Peyer's patch (tissue), 4 donors: ENCODE results near the gene KCNJ10. TPM values are rescaled to one million over a fixed set of nuclear protein-coding genes. Genes with fewer than 3 reads are reported as not detected.

Experiments
- DNase-seq, 3 donors: peaks; one replicate each; pipeline ENCODE4 v3.0.0-alpha.2; 2017 to 2019
- H3K27ac ChIP-seq, 4 donors: fragments of 200-600 bp; sonication (generic); one replicate each; pipeline ENCODE4 v1.5.1; 2016 to 2019
- H3K27me3 ChIP-seq, 2 donors: fragments of 200-600 bp; sonication (generic); one replicate each; pipeline ENCODE4 v1.5.1; 2019
- H3K36me3 ChIP-seq, 3 donors: fragments of 200-600 bp; sonication (generic); one replicate each; pipeline ENCODE4 v1.5.1; 2016 to 2019
- H3K4me1 ChIP-seq, 4 donors: fragments of 200-600 bp; sonication (generic); one replicate each; pipeline ENCODE4 v1.5.1; 2016 to 2019
- H3K4me3 ChIP-seq, 4 donors: fragments of 200-600 bp; sonication (generic); 1 replicate in 3 of 4; 2 replicates in 1 of 4; pipeline ENCODE4 v1.5.1; 2016 to 2019; ENCODE audit warnings: mild to moderate bottlenecking in 1 of 4
- H3K9me3 ChIP-seq, 4 donors: fragments of 200-600 bp; sonication (generic); one replicate each; pipeline ENCODE4 v1.5.1; 2016 to 2019; ENCODE audit warnings: mild to moderate bottlenecking in 1 of 4
- POLR2A ChIP-seq, 2 donors: fragments of 450-650 bp; IDR thresholded peaks; one replicate each; pipeline ENCODE4 v1.5.1; 2017; ENCODE audit warnings: antibody characterized with exemption in 2 of 2, mild to moderate bottlenecking in 2 of 2, moderate library complexity in 2 of 2
- total RNA-seq, 4 donors: library from RNA; depleted of rRNA; stranded (reverse); fragments of >200 nt; gene quantifications; one replicate each; pipeline ENCODE4 v1.1.0, GENCODE V29; 2016
- TF ChIP-seq, protein P1 (sequence below), 6 experiments: fragments of 450-650 bp in 4 of 6; fragments of 200-600 bp in 2 of 6; sonication (generic) in 1 of 6; IDR thresholded peaks; one replicate each; pipeline ENCODE4 v1.5.1; 2017 to 2019; ENCODE audit warnings: antibody characterized with exemption in 6 of 6, mild to moderate bottlenecking in 3 of 6, moderate library complexity in 1 of 6

Gene KCNJ10
- total RNA-seq, 4 donors from 2014 or later, result not detected

DNA sequence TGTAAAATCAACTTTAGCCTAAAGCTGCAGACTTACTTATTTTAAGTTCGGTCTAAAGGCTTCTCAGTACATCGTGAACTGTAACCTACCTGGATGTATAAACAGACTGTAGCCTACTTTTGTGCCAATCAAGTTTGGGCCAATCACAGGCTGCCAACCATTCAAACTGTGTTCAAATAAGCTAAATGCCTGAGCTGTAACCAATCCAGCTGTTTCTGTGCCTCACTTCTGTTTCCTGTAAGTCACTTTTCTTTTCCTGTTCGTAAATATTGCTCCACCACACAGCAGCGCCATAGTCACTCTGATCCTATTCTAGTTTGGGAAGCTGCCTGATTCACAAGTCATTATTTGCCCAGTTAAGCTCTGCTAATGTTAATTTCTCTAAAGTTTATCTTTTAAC lies 78.4 kb downstream of the KCNJ10 start:
- H3K4me3 ChIP-seq, result no peak overlapping the region
- no peak overlapping the region for H3K27ac ChIP-seq
- TF ChIP-seq, protein P1, sequence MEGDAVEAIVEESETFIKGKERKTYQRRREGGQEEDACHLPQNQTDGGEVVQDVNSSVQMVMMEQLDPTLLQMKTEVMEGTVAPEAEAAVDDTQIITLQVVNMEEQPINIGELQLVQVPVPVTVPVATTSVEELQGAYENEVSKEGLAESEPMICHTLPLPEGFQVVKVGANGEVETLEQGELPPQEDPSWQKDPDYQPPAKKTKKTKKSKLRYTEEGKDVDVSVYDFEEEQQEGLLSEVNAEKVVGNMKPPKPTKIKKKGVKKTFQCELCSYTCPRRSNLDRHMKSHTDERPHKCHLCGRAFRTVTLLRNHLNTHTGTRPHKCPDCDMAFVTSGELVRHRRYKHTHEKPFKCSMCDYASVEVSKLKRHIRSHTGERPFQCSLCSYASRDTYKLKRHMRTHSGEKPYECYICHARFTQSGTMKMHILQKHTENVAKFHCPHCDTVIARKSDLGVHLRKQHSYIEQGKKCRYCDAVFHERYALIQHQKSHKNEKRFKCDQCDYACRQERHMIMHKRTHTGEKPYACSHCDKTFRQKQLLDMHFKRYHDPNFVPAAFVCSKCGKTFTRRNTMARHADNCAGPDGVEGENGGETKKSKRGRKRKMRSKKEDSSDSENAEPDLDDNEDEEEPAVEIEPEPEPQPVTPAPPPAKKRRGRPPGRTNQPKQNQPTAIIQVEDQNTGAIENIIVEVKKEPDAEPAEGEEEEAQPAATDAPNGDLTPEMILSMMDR (IDR thresholded peaks at IDR 0.05), result no peak
- TF ChIP-seq POLR2A (IDR thresholded peaks at IDR 0.05), result no peak
- no peaks in the 10 kb centered on the region for H3K4me1 ChIP-seq
- no peaks in the 10 kb centered on the region for H3K36me3 ChIP-seq
- DNase-seq, result no peak
- no peaks in the 10 kb centered on the region for H3K9me3 ChIP-seq
- no peaks in the 10 kb centered on the region for H3K27me3 ChIP-seq

DNA sequence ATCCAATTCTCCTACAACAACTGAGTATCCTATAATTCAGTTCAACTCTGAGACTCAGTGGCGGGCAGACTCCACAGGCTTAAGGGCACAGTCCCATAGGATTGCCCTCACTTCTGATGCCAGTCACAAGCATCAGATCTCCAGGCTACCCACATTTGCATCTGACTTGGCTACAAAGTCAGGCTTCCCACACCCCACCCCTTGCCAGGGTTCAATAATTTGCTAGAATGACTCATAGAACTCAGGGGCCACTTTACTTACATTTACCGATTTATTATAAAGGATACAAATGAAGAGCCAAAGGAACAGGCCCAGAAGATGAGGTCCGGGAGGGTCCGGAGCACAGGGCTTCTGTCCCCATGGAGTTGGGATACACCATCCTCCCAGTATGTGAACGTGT lies 80.0 kb downstream of the KCNJ10 start:
- H3K36me3 ChIP-seq, result no peaks in the 10 kb centered on the region
- no peaks in the 10 kb centered on the region for H3K4me1 ChIP-seq
- no peaks in the 10 kb centered on the region for H3K27me3 ChIP-seq
- TF ChIP-seq, protein P1 (IDR thresholded peaks at IDR 0.05), result no peak
- no peak for TF ChIP-seq POLR2A (IDR thresholded peaks at IDR 0.05)
- no peak overlapping the region for H3K4me3 ChIP-seq
- DNase-seq, result no peak
- no peaks in the 10 kb centered on the region for H3K9me3 ChIP-seq
- H3K27ac ChIP-seq, result no peak overlapping the region

DNA sequence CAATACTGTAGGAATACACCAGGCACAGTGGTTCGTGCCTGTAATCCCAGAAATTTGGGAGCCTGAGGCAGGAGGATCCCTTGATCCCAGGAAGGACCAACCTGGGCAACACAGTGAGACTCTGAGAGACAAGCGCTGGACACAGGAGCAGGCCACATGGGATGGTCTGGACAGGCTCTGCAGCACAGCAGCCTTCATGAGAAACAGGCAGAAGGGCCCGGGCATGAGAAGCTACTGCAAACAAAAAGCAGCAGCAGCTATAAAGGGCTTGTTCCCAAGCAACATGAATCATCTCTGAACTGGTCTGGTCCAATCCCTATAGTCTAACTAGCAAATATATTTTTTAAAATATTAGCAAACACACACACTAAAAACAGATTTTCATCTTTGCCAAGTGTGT lies 80.4 kb downstream of the KCNJ10 start:
- TF ChIP-seq, protein P1 (IDR thresholded peaks at IDR 0.05), result no peak
- no peak for TF ChIP-seq POLR2A (IDR thresholded peaks at IDR 0.05)
- H3K9me3 ChIP-seq, result no peaks in the 10 kb centered on the region
- no peaks in the 10 kb centered on the region for H3K4me1 ChIP-seq
- H3K27me3 ChIP-seq, result no peaks in the 10 kb centered on the region
- no peak overlapping the region for H3K4me3 ChIP-seq
- DNase-seq, result no peak
- no peaks in the 10 kb centered on the region for H3K36me3 ChIP-seq
- no peak overlapping the region for H3K27ac ChIP-seq

DNA sequence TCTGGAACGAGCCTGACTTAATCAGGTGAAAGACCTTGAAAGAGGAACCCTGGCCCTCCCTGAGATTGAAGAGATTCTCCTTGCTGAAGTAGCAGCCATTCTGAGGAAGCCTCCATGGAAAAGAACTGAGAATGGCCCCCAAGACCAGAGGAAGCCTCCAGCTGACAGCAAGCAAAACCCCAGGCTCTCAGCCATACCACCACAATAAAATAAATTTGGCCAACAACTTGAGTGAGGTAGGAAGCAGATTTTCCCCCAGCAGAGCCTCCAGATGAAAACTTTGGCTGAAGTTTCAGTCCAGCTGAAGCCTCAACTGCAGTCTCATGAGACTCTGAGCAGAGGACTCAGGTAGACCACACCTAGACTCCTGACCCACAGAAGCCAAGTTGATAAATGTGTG lies 82.0 kb downstream of the KCNJ10 start:
- TF ChIP-seq, protein P1 (IDR thresholded peaks at IDR 0.05), result no peak
- TF ChIP-seq POLR2A (IDR thresholded peaks at IDR 0.05), result no peak
- Histone ChIP-seq H3K36me3 (no peaks in the 10 kb centered on the region), H3K4me3 (no peak overlapping the region), H3K27me3 (no peaks in the 10 kb centered on the region), H3K4me1 (no peaks in the 10 kb centered on the region), H3K9me3 (no peaks in the 10 kb centered on the region), H3K27ac (no peak overlapping the region)
- no peak for DNase-seq

DNA sequence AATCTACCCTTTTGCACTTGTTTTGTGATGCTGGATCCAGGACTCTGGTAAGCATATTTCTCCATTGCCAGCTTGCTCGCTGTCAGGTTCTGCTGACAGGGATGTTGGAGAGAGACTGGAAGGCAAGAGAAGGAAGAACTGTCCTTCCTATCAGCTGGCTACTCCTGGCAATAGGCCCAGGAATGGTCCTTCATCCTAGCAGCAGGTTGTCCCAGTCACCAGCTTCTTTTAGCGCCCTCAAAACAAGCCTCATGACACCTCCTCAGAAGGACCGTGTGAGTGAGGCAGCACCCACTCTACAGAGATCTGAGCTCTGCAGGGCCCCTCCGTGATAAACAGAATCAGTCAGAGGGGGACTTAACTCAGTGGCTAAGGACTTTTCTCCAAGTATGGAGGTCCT lies 82.8 kb downstream of the KCNJ10 start:
- Histone ChIP-seq H3K27ac (peak overlapping the region in 2 of 4 donors; percentile 2 to 68), H3K4me1 (no peaks in the 10 kb centered on the region), H3K36me3 (no peaks in the 10 kb centered on the region), H3K9me3 (no peaks in the 10 kb centered on the region), H3K4me3 (no peak overlapping the region), H3K27me3 (no peaks in the 10 kb centered on the region)
- no peak for DNase-seq
- no peak for TF ChIP-seq POLR2A (IDR thresholded peaks at IDR 0.05)
- TF ChIP-seq, protein P1 (IDR thresholded peaks at IDR 0.05), result no peak

DNA sequence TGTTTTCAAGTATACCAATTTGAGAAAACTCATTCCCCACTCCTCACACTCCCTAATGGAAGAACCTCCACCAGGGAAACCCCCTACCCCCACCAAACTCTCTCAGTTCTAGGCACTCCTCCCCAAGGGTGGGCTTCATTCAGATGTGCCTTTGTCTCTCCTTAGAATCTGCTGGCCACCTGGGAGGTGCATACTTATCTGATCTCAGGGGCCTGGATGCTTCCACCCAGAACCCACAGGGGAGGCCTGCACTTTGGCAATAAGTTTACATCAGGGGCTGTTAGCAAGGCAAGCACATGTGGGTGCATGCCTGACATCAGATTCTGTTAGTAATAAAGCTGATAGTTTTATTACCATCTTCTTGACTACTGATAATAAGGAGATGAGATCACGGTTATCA lies 83.4 kb downstream of the KCNJ10 start:
- H3K27me3 ChIP-seq, result no peaks in the 10 kb centered on the region
- TF ChIP-seq, protein P1 (IDR thresholded peaks at IDR 0.05), result no peak
- no peak for TF ChIP-seq POLR2A (IDR thresholded peaks at IDR 0.05)
- no peaks in the 10 kb centered on the region for H3K9me3 ChIP-seq
- peak overlapping the region in 1 of 4 donors; percentile 68 for H3K27ac ChIP-seq
- H3K4me1 ChIP-seq, result no peaks in the 10 kb centered on the region
- no peak for DNase-seq
- H3K4me3 ChIP-seq, result no peak overlapping the region
- H3K36me3 ChIP-seq, result no peaks in the 10 kb centered on the region
